Measurements from ENCODE around the gene NUP85. TPM values are rescaled to one million over a fixed set of nuclear protein-coding genes. Genes with fewer than 3 reads are reported as not detected.

Gene NUP85
- total RNA-seq, 2 donors from 2014 or later: 30.3 to 39.3 TPM

DNA sequence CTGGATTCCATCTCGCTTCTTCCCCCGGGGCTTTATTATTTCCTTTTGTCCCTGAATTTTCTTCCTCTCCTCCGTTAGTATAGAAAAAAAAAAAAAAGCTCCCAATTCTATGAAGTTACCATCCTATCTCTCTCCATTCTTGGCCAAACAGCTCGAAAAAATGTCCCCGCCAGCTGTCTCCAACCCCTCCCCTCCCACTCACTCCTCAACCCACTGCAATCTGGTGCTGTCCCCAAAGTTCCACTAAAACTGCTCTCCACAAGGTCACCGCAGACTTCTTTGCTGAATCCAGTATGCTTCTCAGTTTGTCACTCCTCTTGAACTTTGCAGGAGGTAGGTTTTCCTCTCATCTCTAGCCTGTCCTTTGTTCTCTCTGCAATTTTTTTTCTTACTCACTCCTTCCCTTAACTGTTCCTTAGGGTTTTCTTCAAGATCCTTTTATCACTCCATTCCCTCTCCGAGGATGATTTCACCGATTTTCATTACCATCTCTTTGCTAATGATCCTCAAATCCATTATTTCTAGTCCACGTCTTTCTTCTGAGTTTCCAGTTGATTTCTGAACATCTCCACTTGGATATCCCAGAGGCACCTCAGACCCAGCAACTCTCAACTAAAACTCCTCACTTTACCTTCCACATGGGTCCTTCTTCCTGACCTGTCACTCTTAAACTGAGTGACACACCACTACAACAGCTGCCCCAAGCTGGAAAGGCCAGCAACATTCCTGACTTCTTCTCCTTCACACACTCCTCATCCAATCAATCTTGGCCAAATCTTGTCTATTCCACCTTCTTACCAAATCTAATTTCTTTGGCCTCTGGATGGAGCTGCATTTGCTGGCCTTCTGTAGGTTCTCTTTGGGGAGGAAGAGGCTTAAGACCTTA is 21.2 kb upstream of the NUP85 start:
- no peaks in the 10 kb centered on the region for H3K9me3 ChIP-seq
- no peaks in the 10 kb centered on the region for H3K27me3 ChIP-seq (replicated peaks; ENCODE audit: insufficient read depth)
- TF ChIP-seq, protein P1, sequence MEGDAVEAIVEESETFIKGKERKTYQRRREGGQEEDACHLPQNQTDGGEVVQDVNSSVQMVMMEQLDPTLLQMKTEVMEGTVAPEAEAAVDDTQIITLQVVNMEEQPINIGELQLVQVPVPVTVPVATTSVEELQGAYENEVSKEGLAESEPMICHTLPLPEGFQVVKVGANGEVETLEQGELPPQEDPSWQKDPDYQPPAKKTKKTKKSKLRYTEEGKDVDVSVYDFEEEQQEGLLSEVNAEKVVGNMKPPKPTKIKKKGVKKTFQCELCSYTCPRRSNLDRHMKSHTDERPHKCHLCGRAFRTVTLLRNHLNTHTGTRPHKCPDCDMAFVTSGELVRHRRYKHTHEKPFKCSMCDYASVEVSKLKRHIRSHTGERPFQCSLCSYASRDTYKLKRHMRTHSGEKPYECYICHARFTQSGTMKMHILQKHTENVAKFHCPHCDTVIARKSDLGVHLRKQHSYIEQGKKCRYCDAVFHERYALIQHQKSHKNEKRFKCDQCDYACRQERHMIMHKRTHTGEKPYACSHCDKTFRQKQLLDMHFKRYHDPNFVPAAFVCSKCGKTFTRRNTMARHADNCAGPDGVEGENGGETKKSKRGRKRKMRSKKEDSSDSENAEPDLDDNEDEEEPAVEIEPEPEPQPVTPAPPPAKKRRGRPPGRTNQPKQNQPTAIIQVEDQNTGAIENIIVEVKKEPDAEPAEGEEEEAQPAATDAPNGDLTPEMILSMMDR (IDR thresholded peaks at IDR 0.05): no peak
- no peak for DNase-seq (ENCODE audit: low spot score)
- H3K27ac ChIP-seq: no peak overlapping the region
- ATAC-seq (ENCODE audit: insufficient number of reproducible peaks, low FRiP score, low read depth): no peak
- H3K36me3 ChIP-seq: no peaks in the 10 kb centered on the region
- no peak overlapping the region for H3K4me3 ChIP-seq
- peaks cover 10 to 23% of the 10 kb centered on the region in 2 donors for H3K4me1 ChIP-seq (ENCODE audit: control insufficient read depth in 1 of 2, low read depth in 2 of 2)

DNA sequence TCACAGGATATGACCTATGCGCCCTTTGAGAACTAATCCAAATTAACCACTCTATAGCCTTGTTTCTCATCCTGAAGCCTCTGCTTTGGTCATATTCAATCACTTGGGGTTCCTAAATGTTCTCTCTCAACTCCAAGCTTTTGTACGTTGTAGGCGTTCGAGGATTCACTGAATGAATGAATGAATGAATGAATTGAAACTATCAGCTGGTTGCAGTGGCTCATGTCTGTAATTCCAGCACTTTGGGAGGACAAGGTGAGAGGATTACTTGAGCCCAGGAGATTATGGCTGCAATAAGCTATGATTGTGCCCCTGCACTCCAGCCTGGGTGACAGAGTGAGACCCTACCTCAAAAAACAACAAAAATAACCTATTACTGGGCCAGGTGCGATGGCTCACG is 16.9 kb upstream of the NUP85 start:
- DNase-seq (ENCODE audit: low spot score) (no peak), ATAC-seq (ENCODE audit: insufficient number of reproducible peaks, low FRiP score, low read depth) (no peak)
- TF ChIP-seq, protein P1 (IDR thresholded peaks at IDR 0.05): no peak
- Histone ChIP-seq H3K4me3 (no peak overlapping the region), H3K27ac (no peak overlapping the region), H3K36me3 (no peaks in the 10 kb centered on the region), H3K4me1 (ENCODE audit: control insufficient read depth in 1 of 2, low read depth in 2 of 2) (no peaks in the 10 kb centered on the region), H3K27me3 (replicated peaks; ENCODE audit: insufficient read depth) (no peaks in the 10 kb centered on the region), H3K9me3 (no peaks in the 10 kb centered on the region)

DNA sequence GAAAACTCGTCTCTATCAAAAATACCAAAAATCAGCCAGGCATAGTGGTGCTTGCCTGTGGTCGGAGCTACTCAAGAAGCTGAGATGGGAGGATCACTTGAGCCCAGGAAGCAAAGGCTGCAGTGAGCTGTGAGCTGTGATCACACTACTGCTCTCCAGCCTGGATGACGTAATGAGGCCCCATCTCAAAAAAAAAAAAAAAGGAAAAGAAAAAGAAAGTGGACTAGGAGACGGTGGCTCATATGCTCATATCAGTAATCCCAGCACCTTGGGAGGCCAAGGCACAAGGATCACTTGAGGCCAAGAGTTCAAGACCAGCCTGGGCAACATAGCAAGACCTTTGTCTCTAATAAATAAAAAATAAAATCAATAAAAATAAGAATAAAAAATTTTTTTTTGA is 13.9 kb upstream of the NUP85 start:
- DNase-seq (ENCODE audit: low spot score) (no peak), ATAC-seq (ENCODE audit: insufficient number of reproducible peaks, low FRiP score, low read depth) (no peak)
- Histone ChIP-seq H3K4me1 (ENCODE audit: control insufficient read depth in 1 of 2, low read depth in 2 of 2) (no peaks in the 10 kb centered on the region), H3K36me3 (no peaks in the 10 kb centered on the region), H3K9me3 (no peaks in the 10 kb centered on the region), H3K4me3 (no peak overlapping the region), H3K27ac (no peak overlapping the region), H3K27me3 (replicated peaks; ENCODE audit: insufficient read depth) (no peaks in the 10 kb centered on the region)
- TF ChIP-seq, protein P1 (IDR thresholded peaks at IDR 0.05): no peak

DNA sequence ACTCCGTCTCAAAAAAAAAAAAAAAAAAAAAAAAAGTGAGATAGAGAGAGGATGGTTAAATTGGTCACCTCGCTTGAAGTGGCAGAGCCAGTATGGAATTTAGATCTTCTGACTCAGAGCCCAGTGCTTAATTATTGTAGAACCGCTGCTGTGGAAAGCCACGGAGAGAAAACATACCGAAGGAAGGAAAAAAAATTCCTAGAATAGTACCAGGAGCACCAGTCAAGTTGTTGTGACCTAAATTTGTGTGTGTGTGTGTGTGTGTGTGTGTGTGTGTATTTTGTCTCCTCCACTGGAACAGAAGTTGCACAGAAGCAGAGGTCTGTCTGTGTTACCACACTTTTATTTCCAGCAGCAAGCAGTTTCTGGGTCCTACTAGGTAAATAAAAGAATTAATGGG is 10.6 kb upstream of the NUP85 start:
- TF ChIP-seq, protein P1 (IDR thresholded peaks at IDR 0.05): no peak
- H3K36me3 ChIP-seq: no peaks in the 10 kb centered on the region
- H3K9me3 ChIP-seq: no peaks in the 10 kb centered on the region
- ATAC-seq (ENCODE audit: insufficient number of reproducible peaks, low FRiP score, low read depth) (no peak), DNase-seq (ENCODE audit: low spot score) (no peak)
- no peak overlapping the region for H3K27ac ChIP-seq
- H3K27me3 ChIP-seq (replicated peaks; ENCODE audit: insufficient read depth): no peaks in the 10 kb centered on the region
- no peaks in the 10 kb centered on the region for H3K4me1 ChIP-seq (ENCODE audit: control insufficient read depth in 1 of 2, low read depth in 2 of 2)
- H3K4me3 ChIP-seq: no peak overlapping the region

GRCh38 chr17:75199886-75200618 is 5.4 kb upstream of the NUP85 start:
- DNase-seq (ENCODE audit: low spot score): no peak
- Histone ChIP-seq H3K27me3 (replicated peaks; ENCODE audit: insufficient read depth) (no peaks in the 10 kb centered on the region), H3K4me3 (no peak overlapping the region), H3K4me1 (ENCODE audit: control insufficient read depth in 1 of 2, low read depth in 2 of 2) (peaks cover 5 to 6% of the 10 kb centered on the region in 2 donors), H3K27ac (no peak overlapping the region), H3K36me3 (no peaks in the 10 kb centered on the region), H3K9me3 (no peaks in the 10 kb centered on the region)
- TF ChIP-seq, protein P1 (IDR thresholded peaks at IDR 0.05): no peak
- no peak for ATAC-seq (ENCODE audit: insufficient number of reproducible peaks, low FRiP score, low read depth)

Data from thoracic aorta (tissue), 2 donors.